ENCODE data around the gene TEX29.

The TEX29 gene

GRCh38 chr13:111275382-111275781 lies 45.1 kb upstream of the TEX29 start:
- H3K27me3 ChIP-seq (ENCODE audit: insufficient read depth, low read length), result no peaks in the 10 kb centered on the region
- no peak overlapping the region for H3K4me2 ChIP-seq (ENCODE audit: low read length)
- H3K4me3 ChIP-seq (ENCODE audit: low read depth, low read length, poor library complexity, severe bottlenecking), result no peak overlapping the region
- H3K27ac ChIP-seq (ENCODE audit: low read depth, low read length, poor library complexity, severe bottlenecking), result no peak overlapping the region
- H2AFZ ChIP-seq (ENCODE audit: low read length), result no peak overlapping the region
- H4K20me1 ChIP-seq (ENCODE audit: insufficient read depth, low read length), result no peaks in the 10 kb centered on the region
- TF ChIP-seq CTCF (IDR thresholded peaks at IDR 0.05; ENCODE audit: low read length), result no peak
- TF ChIP-seq EZH2 (IDR thresholded peaks at IDR 0.05; ENCODE audit: borderline replicate concordance, low read length), result no peak
- no peak overlapping the region for H3K9ac ChIP-seq (ENCODE audit: low read length)
- no peaks in the 10 kb centered on the region for H3K9me3 ChIP-seq (ENCODE audit: low read length)
- no peaks in the 10 kb centered on the region for H3K4me1 ChIP-seq (ENCODE audit: insufficient read depth, low read length, severe bottlenecking)
- no peaks in the 10 kb centered on the region for H3F3A ChIP-seq (ENCODE audit: insufficient read depth, low read length)
- no peaks in the 10 kb centered on the region for H3K79me2 ChIP-seq (ENCODE audit: insufficient read depth, low read length)
- peaks cover 98% of the 10 kb centered on the region for H3K36me3 ChIP-seq (ENCODE audit: insufficient read depth, low read length)
- no peaks in the 10 kb centered on the region for H3K9me2 ChIP-seq (ENCODE audit: low read depth, low read length)

- H3K27me3 ChIP-seq (ENCODE audit: insufficient read depth, low read length), result no peaks in the 10 kb centered on the region
- no peak overlapping the region for H3K4me2 ChIP-seq (ENCODE audit: low read length)
- no peaks in the 10 kb centered on the region for H4K20me1 ChIP-seq (ENCODE audit: insufficient read depth, low read length)
- peaks cover 98% of the 10 kb centered on the region for H3K36me3 ChIP-seq (ENCODE audit: insufficient read depth, low read length)
- no peak overlapping the region for H3K4me3 ChIP-seq (ENCODE audit: low read depth, low read length, poor library complexity, severe bottlenecking)
- H3F3A ChIP-seq (ENCODE audit: insufficient read depth, low read length), result no peaks in the 10 kb centered on the region
- no peaks in the 10 kb centered on the region for H3K4me1 ChIP-seq (ENCODE audit: insufficient read depth, low read length, severe bottlenecking)
- no peak overlapping the region for H3K9ac ChIP-seq (ENCODE audit: low read length)
- H3K79me2 ChIP-seq (ENCODE audit: insufficient read depth, low read length), result no peaks in the 10 kb centered on the region
- no peaks in the 10 kb centered on the region for H3K9me2 ChIP-seq (ENCODE audit: low read depth, low read length)
- H3K9me3 ChIP-seq (ENCODE audit: low read length), result no peaks in the 10 kb centered on the region
- TF ChIP-seq CTCF (IDR thresholded peaks at IDR 0.05; ENCODE audit: low read length), result no peak
- no peak for TF ChIP-seq EZH2 (IDR thresholded peaks at IDR 0.05; ENCODE audit: borderline replicate concordance, low read length)
- H3K27ac ChIP-seq (ENCODE audit: low read depth, low read length, poor library complexity, severe bottlenecking), result no peak overlapping the region
- no peak overlapping the region for H2AFZ ChIP-seq (ENCODE audit: low read length)
These were observed 44.3 kb upstream of the TEX29 start for GRCh38 chr13:111275995-111276618.

- no peaks in the 10 kb centered on the region for H4K20me1 ChIP-seq (ENCODE audit: insufficient read depth, low read length)
- no peak overlapping the region for H3K4me3 ChIP-seq (ENCODE audit: low read depth, low read length, poor library complexity, severe bottlenecking)
- H3K27ac ChIP-seq (ENCODE audit: low read depth, low read length, poor library complexity, severe bottlenecking), result no peak overlapping the region
- no peak overlapping the region for H3K4me2 ChIP-seq (ENCODE audit: low read length)
- H3K9me2 ChIP-seq (ENCODE audit: low read depth, low read length), result no peaks in the 10 kb centered on the region
- TF ChIP-seq CTCF (IDR thresholded peaks at IDR 0.05; ENCODE audit: low read length) (no peak), EZH2 (IDR thresholded peaks at IDR 0.05; ENCODE audit: borderline replicate concordance, low read length) (no peak)
- H3K9ac ChIP-seq (ENCODE audit: low read length), result no peak overlapping the region
- H3K79me2 ChIP-seq (ENCODE audit: insufficient read depth, low read length), result no peaks in the 10 kb centered on the region
- no peaks in the 10 kb centered on the region for H3K4me1 ChIP-seq (ENCODE audit: insufficient read depth, low read length, severe bottlenecking)
- H3F3A ChIP-seq (ENCODE audit: insufficient read depth, low read length), result no peaks in the 10 kb centered on the region
- H2AFZ ChIP-seq (ENCODE audit: low read length), result no peak overlapping the region
- H3K9me3 ChIP-seq (ENCODE audit: low read length), result no peaks in the 10 kb centered on the region
- no peaks in the 10 kb centered on the region for H3K27me3 ChIP-seq (ENCODE audit: insufficient read depth, low read length)
- H3K36me3 ChIP-seq (ENCODE audit: insufficient read depth, low read length), result peaks cover 99% of the 10 kb centered on the region
These were observed 42.2 kb upstream of the TEX29 start for GRCh38 chr13:111278258-111278657.

Measured in OCI-LY1 (cell line).